H1 (cell line): ENCODE results near the gene CNOT3. TPM values are rescaled to one million over a fixed set of nuclear protein-coding genes. Genes with fewer than 3 reads are reported as not detected.

ENCODE experiments used
- CEBPB ChIP-seq: IDR thresholded peaks from 2 replicates; pipeline ENCODE4 v1.6.1; 2012; ENCODE audit warnings: low read depth, low read length
- YY1 ChIP-seq: IDR thresholded peaks from 2 replicates; pipeline ENCODE4 v1.6.1; 2011; ENCODE audit warnings: low read depth, mild to moderate bottlenecking, low read length
- polyA plus RNA-seq, 7 experiments: library from polyadenylated mRNA; depleted of rRNA in 3 of 7; stranded (reverse) in 5 of 7; unstranded in 2 of 7; fragments of >200 nt in 5 of 7; fragments of 200-250 nt in 2 of 7; gene quantifications; 1 replicate in 5 of 7; 2 replicates in 1 of 7; 4 replicates in 1 of 7; pipeline versions ENCODE4 v1.2.1 to v1.2.3, GENCODE V29; 2011 to 2013; ENCODE audit warnings: missing spikeins in 2 of 7, mixed read lengths in 2 of 7
- total RNA-seq: library from RNA; stranded (reverse); fragmentation: NEBNext Ultra II Directional; extraction: Animal tissue kit (Norgen Biotek cat#: 25700); gene quantifications from 2 replicates; pipeline ENCODE4 v1.2.1, GENCODE V29; 2021

CNOT3 gene
- total and polyA plus RNA-seq, 2 of the 8 experiments (the other 6 are each of a cell fraction or from before 2014, with no cell fraction given): 21.2 to 86.4 TPM

- TF ChIP-seq YY1 (peak; percentile 28; the same call in 1 of the 2 replicates), CEBPB (0 out of 2 replicates have a peak, but pooled peaks have one; percentile 25)
Observed at GRCh38 chr19:54179921-54180461, 42.4 kb downstream of the CNOT3 start (continued).
